HEK293 (cell line): ENCODE data around the gene TIGD7.

Experiments
- CTCF ChIA-PET: fragments of 350-600 bp; formaldehyde crosslinking; extraction: SDS; loops from one replicate; lab custom pipeline; 2021; ENCODE audit warnings: antibody characterized with exemption; lab: Yijun Ruan, JAX
- POLR2A ChIA-PET: fragments of 300-600 bp; formaldehyde crosslinking; extraction: SDS; loops from one replicate; lab custom pipeline; 2020; ENCODE audit warnings: antibody characterized with exemption, inconsistent platforms; lab: Yijun Ruan, JAX
- H3K27ac ChIP-seq: fragments of 200-500 bp; sonication (Bioruptor generic); 2 replicates; pipeline ENCODE4 v1.5.1; 2014; ENCODE audit warnings: low read depth, low read length, control low read depth, inconsistent platforms; ENCODE audit errors: extremely low read depth
- H3K36me3 ChIP-seq, 2 experiments: fragments of 200-500 bp in 1 of 2; sonication (Bioruptor generic) in 1 of 2; 1 replicate in 1 of 2; 2 replicates in 1 of 2; pipeline ENCODE4 v1.5.1; 2014 to 2017; ENCODE audit warnings: inconsistent platforms in 2 of 2, low read length in 2 of 2; ENCODE audit not compliant: control insufficient read depth in 2 of 2, insufficient read depth in 1 of 2
- H3K4me1 ChIP-seq: fragments of 200-500 bp; sonication (Bioruptor generic); 2 replicates; pipeline ENCODE4 v1.5.1; 2014; ENCODE audit warnings: mild to moderate bottlenecking, low read length, inconsistent platforms; ENCODE audit not compliant: control insufficient read depth, insufficient read depth
- H3K4me3 ChIP-seq: 2 replicates; pipeline ENCODE4 v1.5.1; 2011; ENCODE audit warnings: low read depth, mild to moderate bottlenecking, control low read depth, low read length, moderate library complexity
- H3K9me3 ChIP-seq: fragments of 200-500 bp; sonication (Bioruptor generic); 2 replicates; pipeline ENCODE4 v1.5.1; 2014; ENCODE audit warnings: low read depth, low read length, inconsistent platforms; ENCODE audit not compliant: control insufficient read depth, insufficient read depth
- GLI2 ChIP-seq: fragments of 450-650 bp; formaldehyde crosslinking; IDR thresholded peaks from 2 replicates; pipeline ENCODE4; 2017; ENCODE audit warnings: missing biosample characterization, missing genetic modification characterization, low read depth, borderline replicate concordance
- GLIS1 ChIP-seq: fragments of 450-650 bp; formaldehyde crosslinking; IDR thresholded peaks from 2 replicates; pipeline ENCODE4 v1.5.1; 2016; ENCODE audit warnings: missing biosample characterization, missing genetic modification characterization
- HOXD13 ChIP-seq: sonication (generic); formaldehyde crosslinking; IDR thresholded peaks from 2 replicates; pipeline ENCODE4 v1.8.0; 2022; ENCODE audit warnings: missing genetic modification reagents, borderline replicate concordance
- INSM2 ChIP-seq: fragments of 450-650 bp; formaldehyde crosslinking; IDR thresholded peaks from 2 replicates; pipeline ENCODE4 v1.5.1; 2016; ENCODE audit warnings: missing biosample characterization, missing genetic modification characterization
- KLF16 ChIP-seq: fragments of 450-650 bp; formaldehyde crosslinking; IDR thresholded peaks from 2 replicates; pipeline ENCODE4 v1.5.1; 2017; ENCODE audit warnings: missing biosample characterization, missing genetic modification characterization
- ZBTB49 ChIP-seq: fragments of 450-650 bp; formaldehyde crosslinking; IDR thresholded peaks from 2 replicates; pipeline ENCODE4 v1.5.1; 2016; ENCODE audit warnings: missing biosample characterization, missing genetic modification characterization, low read depth
- ZBTB6 ChIP-seq: fragments of 450-650 bp; formaldehyde crosslinking; IDR thresholded peaks from 2 replicates; pipeline ENCODE4 v1.5.1; 2017; ENCODE audit warnings: missing biosample characterization, missing genetic modification characterization
- ZFP37 ChIP-seq: fragments of 450-650 bp; formaldehyde crosslinking; IDR thresholded peaks from 2 replicates; pipeline ENCODE4 v1.5.1; 2016; ENCODE audit warnings: missing biosample characterization, missing genetic modification characterization
- ZFP69B ChIP-seq: fragments of 450-650 bp; formaldehyde crosslinking; IDR thresholded peaks from 2 replicates; pipeline ENCODE4 v1.5.1; 2016; ENCODE audit warnings: missing biosample characterization, missing genetic modification characterization
- ZNF121 ChIP-seq: fragments of 450-650 bp; formaldehyde crosslinking; IDR thresholded peaks from 2 replicates; pipeline ENCODE4 v1.5.1; 2016; ENCODE audit warnings: missing biosample characterization, missing genetic modification characterization
- ZNF140 ChIP-seq: fragments of 450-650 bp; formaldehyde crosslinking; IDR thresholded peaks from 2 replicates; pipeline ENCODE4 v1.5.1; 2016; ENCODE audit warnings: missing biosample characterization, missing genetic modification characterization
- ZNF146 ChIP-seq: fragments of 450-650 bp; formaldehyde crosslinking; IDR thresholded peaks from 2 replicates; pipeline ENCODE4 v1.5.1; 2016; ENCODE audit warnings: missing biosample characterization, missing genetic modification characterization
- ZNF169 ChIP-seq: fragments of 450-650 bp; formaldehyde crosslinking; IDR thresholded peaks from 2 replicates; pipeline ENCODE4 v1.5.1; 2016; ENCODE audit warnings: missing biosample characterization, missing genetic modification characterization
- ZNF239 ChIP-seq: fragments of 450-650 bp; formaldehyde crosslinking; IDR thresholded peaks from 2 replicates; pipeline ENCODE4 v1.5.1; 2016; ENCODE audit warnings: missing biosample characterization, missing genetic modification characterization
- ZNF280C ChIP-seq: fragments of 450-650 bp; formaldehyde crosslinking; IDR thresholded peaks from 2 replicates; pipeline ENCODE4 v1.5.1; 2016; ENCODE audit warnings: missing biosample characterization, missing genetic modification characterization
- ZNF350 ChIP-seq: fragments of 450-650 bp; formaldehyde crosslinking; IDR thresholded peaks from 2 replicates; pipeline ENCODE4 v1.5.0; 2017; ENCODE audit warnings: missing biosample characterization, mild to moderate bottlenecking, missing genetic modification characterization
- ZNF416 ChIP-seq: fragments of 450-650 bp; formaldehyde crosslinking; IDR thresholded peaks from 2 replicates; pipeline ENCODE4 v1.5.1; 2016; ENCODE audit warnings: missing biosample characterization, missing genetic modification characterization
- ZNF423 ChIP-seq: fragments of 450-650 bp; formaldehyde crosslinking; IDR thresholded peaks from 2 replicates; pipeline ENCODE4 v1.5.1; 2016; ENCODE audit warnings: missing biosample characterization, missing genetic modification characterization
- ZNF473 ChIP-seq: fragments of 450-650 bp; formaldehyde crosslinking; IDR thresholded peaks from 2 replicates; pipeline ENCODE4 v1.5.1; 2017; ENCODE audit warnings: missing biosample characterization, missing genetic modification characterization
- ZNF510 ChIP-seq: fragments of 450-650 bp; formaldehyde crosslinking; IDR thresholded peaks from 2 replicates; pipeline ENCODE4 v1.5.1; 2018; ENCODE audit warnings: mild to moderate bottlenecking, missing genetic modification characterization, missing biosample characterization; ENCODE audit not compliant: insufficient replicate concordance
- ZNF513 ChIP-seq: fragments of 450-650 bp; IDR thresholded peaks from 2 replicates; pipeline ENCODE4 v1.5.1; 2018; ENCODE audit warnings: missing biosample characterization, missing genetic modification characterization
- ZNF561 ChIP-seq: fragments of 450-650 bp; IDR thresholded peaks from 2 replicates; pipeline ENCODE4 v1.5.1; 2018; ENCODE audit warnings: missing biosample characterization, missing genetic modification characterization, borderline replicate concordance
- ZNF610 ChIP-seq: fragments of 450-650 bp; formaldehyde crosslinking; IDR thresholded peaks from 2 replicates; pipeline ENCODE4 v1.5.1; 2016; ENCODE audit warnings: missing biosample characterization, missing genetic modification characterization, borderline replicate concordance
- ZNF624 ChIP-seq: fragments of 450-650 bp; formaldehyde crosslinking; IDR thresholded peaks from 2 replicates; pipeline ENCODE4 v1.5.1; 2017; ENCODE audit warnings: missing biosample characterization, missing genetic modification characterization
- ZNF660 ChIP-seq: fragments of 450-650 bp; IDR thresholded peaks from 2 replicates; pipeline ENCODE4 v1.5.1; 2018; ENCODE audit warnings: missing biosample characterization, mild to moderate bottlenecking, missing genetic modification characterization
- ZNF792 ChIP-seq: fragments of 450-650 bp; formaldehyde crosslinking; IDR thresholded peaks from 2 replicates; pipeline ENCODE4 v1.5.1; 2016; ENCODE audit warnings: missing biosample characterization, missing genetic modification characterization
- ZNF843 ChIP-seq: fragments of 450-650 bp; formaldehyde crosslinking; IDR thresholded peaks from 2 replicates; pipeline ENCODE4 v1.5.1; 2016; ENCODE audit warnings: missing biosample characterization, missing genetic modification characterization
- ZSCAN30 ChIP-seq: fragments of 450-650 bp; IDR thresholded peaks from 2 replicates; pipeline ENCODE4 v1.5.1; 2018; ENCODE audit warnings: missing biosample characterization, mild to moderate bottlenecking, missing genetic modification characterization, moderate library complexity

The TIGD7 gene

GRCh38 chr16:3283543-3284447 lies 21.4 kb downstream of the TIGD7 start:
- CTCF ChIA-PET: interaction anchor here (0.6 to 5.6 kb wide), 3 partner anchors 13 to 100 kb away, joined by 3 to 35 read pairs (median 3); no protein-coding TSS in a partner anchor
- no peaks in the 10 kb centered on the region for H3K4me1 ChIP-seq
- H3K27ac ChIP-seq: peak overlapping the region; percentile 94; the same call in 1 of the 2 replicates
- no peaks in the 10 kb centered on the region for H3K9me3 ChIP-seq
- POLR2A ChIA-PET: interaction anchor here (0.7 to 3.0 kb wide), 17 partner anchors 14 to 173 kb away, joined by 3 to 21 read pairs (median 7); partner anchors contain the start of genes NAA60, TIGD7, ZNF174 and ZNF200
- H3K36me3 ChIP-seq: peaks cover 0 to 47% of the 10 kb centered on the region in 2 experiments; a peak in 2 of 3 replicates
- peak overlapping the region; percentile 74 for H3K4me3 ChIP-seq
- TF ChIP-seq ZNF121 (no peak), GLI2 (tag by site-specific recombination) (no peak), KLF16 (no peak), ZNF561 (tag by site-specific recombination) (peak; percentile 47; the same call in 1 of the 2 replicates), ZNF140 (tag by site-specific recombination) (no peak), ZNF792 (no peak), ZNF239 (no peak), ZNF280C (tag by site-specific recombination) (no peak), ZNF660 (tag by site-specific recombination) (peak; percentile 17; the same call in 1 of the 2 replicates), ZNF624 (tag by site-specific recombination) (no peak), HOXD13 (CRISPR knock-in tag) (no peak), ZNF843 (tag by site-specific recombination) (no peak), INSM2 (tag by site-specific recombination) (no peak), ZNF513 (tag by site-specific recombination) (no peak; the same call in 1 of the 2 replicates), ZNF473 (tag by site-specific recombination) (no peak), ZBTB49 (tag by site-specific recombination) (no peak), ZNF416 (tag by site-specific recombination) (no peak), ZNF169 (tag by site-specific recombination) (no peak), ZNF423 (no peak), ZNF510 (tag by site-specific recombination) (no peak), ZNF610 (tag by site-specific recombination) (no peak), ZFP69B (tag by site-specific recombination) (no peak), GLIS1 (tag by site-specific recombination) (no peak), ZFP37 (tag by site-specific recombination) (no peak), ZSCAN30 (tag by site-specific recombination) (peak; percentile 25; the same call in 1 of the 2 replicates), ZBTB6 (tag by site-specific recombination) (peak; percentile 48; the same call in 1 of the 2 replicates), ZNF146 (tag by site-specific recombination) (no peak), ZNF350 (tag by site-specific recombination) (no peak)
